Subcutaneous adipose tissue (tissue), 4 donors: ENCODE results near the gene MMP24OS. TPM values are rescaled to one million over a fixed set of nuclear protein-coding genes. Genes with fewer than 3 reads are reported as not detected.

Source experiments
- CTCF ChIP-seq: fragments of 450-650 bp; IDR thresholded peaks from one replicate; pipeline ENCODE4 v1.5.1; 2016; ENCODE audit warnings: low read depth, mild to moderate bottlenecking, control low read depth, antibody characterized with exemption, moderate library complexity
- total RNA-seq, 4 donors: library from RNA; depleted of rRNA; stranded (reverse); fragments of >200 nt; gene quantifications; one replicate each; pipeline ENCODE4 v1.1.0, GENCODE V29; 2016

The MMP24OS gene
- total RNA-seq, 4 donors from 2014 or later: 27.5 to 56.5 (median 31.6) TPM

DNA sequence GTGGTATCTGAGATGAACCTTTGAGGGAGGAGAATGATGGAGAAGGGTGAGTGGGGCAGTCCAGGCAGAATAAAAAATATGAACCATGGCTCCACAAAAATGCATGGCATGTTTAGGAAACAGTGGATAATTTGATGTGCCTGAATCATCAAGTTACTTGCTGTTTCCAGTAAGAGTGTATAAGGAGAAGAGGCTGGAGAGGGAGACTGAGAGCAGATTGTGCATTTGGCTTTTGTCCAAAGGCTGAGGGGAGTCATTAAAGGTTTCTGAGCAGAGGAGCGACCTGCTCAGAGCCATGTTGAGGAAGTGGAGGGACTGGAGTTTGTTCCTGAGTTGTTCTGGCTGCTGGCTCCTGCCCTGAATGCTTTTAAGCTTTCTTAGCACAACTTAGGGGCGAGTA, 45.3 kb downstream of the MMP24OS start:
- TF ChIP-seq CTCF: no peak

GRCh38 chr20:35226884-35227681, 50.8 kb downstream of the MMP24OS start:
- no peak for TF ChIP-seq CTCF

Other genes with a start within 250 kb of the MMP24OS start
- gene TRPC4AP, start 185.3 kb downstream of the MMP24OS start, total RNA-seq: 100 to 1,000 TPM in 1 of 4 donors, 10 to 100 TPM in 3; 76.6 to 112 (median 78.5) TPM
- gene EDEM2, start 130.8 kb downstream of the MMP24OS start, total RNA-seq: 10 to 100 TPM; 24.0 to 37.8 (median 31.6) TPM
- 10 to 100 TPM; 61.9 to 86.5 (median 71.5) TPM for gene PROCR, start 106.0 kb downstream of the MMP24OS start, total RNA-seq
- 1 to 10 TPM in 1 of 4 donors, under 1 TPM in 2, not detected in 1; 0.17 to 1.3 (median 0.66) TPM for gene MMP24, start 51.4 kb downstream of the MMP24OS start, total RNA-seq
- gene EIF6, start 6.7 kb upstream of the MMP24OS start, total RNA-seq: 10 to 100 TPM; 50.1 to 75.5 (median 67.9) TPM
- gene FAM83C, start 14.3 kb upstream of the MMP24OS start, total RNA-seq: not detected
- gene UQCC1, start 133.9 kb upstream of the MMP24OS start, total RNA-seq: 10 to 100 TPM; 23.6 to 38.2 (median 26.9) TPM
- 1 to 10 TPM in 1 of 4 donors, under 1 TPM in 3; 0.22 to 2.3 (median 0.66) TPM for gene GDF5, start 160.1 kb upstream of the MMP24OS start, total RNA-seq
- 10 to 100 TPM in 3 of 4 donors, 1 to 10 TPM in 1; 6.8 to 31.6 (median 20.6) TPM for gene CEP250, start 177.5 kb upstream of the MMP24OS start, total RNA-seq